Neural progenitor cell (in vitro differentiated cells): ENCODE results near the gene ANLN.

Experiments
- EZH2 ChIP-seq: fragments of 200-600 bp; sonication (generic); IDR thresholded peaks from 2 replicates; pipeline ENCODE4 v1.6.1; 2017; ENCODE audit warnings: antibody characterized with exemption, mild to moderate bottlenecking, moderate library complexity
- EZH2phosphoT487 ChIP-seq: fragments of 200-600 bp; sonication (generic); IDR thresholded peaks from 2 replicates; pipeline ENCODE4 v1.6.1; 2017; ENCODE audit warnings: antibody characterized with exemption
- TF ChIP-seq, protein P1 (sequence below): fragments of 200-600 bp; sonication (generic); IDR thresholded peaks from 2 replicates; pipeline ENCODE4 v1.5.1; 2017; ENCODE audit warnings: antibody characterized with exemption, mild to moderate bottlenecking

DNA sequence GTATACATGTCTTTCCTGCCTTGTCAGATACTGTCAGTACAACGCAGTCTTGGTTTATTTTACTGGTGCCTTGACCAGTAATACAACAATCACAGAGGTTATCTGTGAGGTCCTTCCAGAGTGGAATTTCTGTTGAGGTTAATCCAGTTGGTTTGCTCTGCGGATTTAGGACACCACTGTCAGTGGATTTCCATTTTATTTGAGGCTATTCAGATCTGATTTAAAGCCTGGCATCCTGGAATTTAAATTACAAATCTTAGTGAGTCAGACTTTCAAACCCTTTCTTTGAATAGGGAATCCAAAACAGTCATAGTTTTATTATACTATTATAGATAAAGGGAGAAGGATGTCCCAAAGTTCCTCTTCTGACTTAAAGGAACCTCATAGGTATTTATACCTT, 40.5 kb downstream of the ANLN start:
- no peak for TF ChIP-seq EZH2phosphoT487
- TF ChIP-seq, protein P1, sequence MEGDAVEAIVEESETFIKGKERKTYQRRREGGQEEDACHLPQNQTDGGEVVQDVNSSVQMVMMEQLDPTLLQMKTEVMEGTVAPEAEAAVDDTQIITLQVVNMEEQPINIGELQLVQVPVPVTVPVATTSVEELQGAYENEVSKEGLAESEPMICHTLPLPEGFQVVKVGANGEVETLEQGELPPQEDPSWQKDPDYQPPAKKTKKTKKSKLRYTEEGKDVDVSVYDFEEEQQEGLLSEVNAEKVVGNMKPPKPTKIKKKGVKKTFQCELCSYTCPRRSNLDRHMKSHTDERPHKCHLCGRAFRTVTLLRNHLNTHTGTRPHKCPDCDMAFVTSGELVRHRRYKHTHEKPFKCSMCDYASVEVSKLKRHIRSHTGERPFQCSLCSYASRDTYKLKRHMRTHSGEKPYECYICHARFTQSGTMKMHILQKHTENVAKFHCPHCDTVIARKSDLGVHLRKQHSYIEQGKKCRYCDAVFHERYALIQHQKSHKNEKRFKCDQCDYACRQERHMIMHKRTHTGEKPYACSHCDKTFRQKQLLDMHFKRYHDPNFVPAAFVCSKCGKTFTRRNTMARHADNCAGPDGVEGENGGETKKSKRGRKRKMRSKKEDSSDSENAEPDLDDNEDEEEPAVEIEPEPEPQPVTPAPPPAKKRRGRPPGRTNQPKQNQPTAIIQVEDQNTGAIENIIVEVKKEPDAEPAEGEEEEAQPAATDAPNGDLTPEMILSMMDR, result no peak
- TF ChIP-seq EZH2, result no peak
